Astrocyte (in vitro differentiated cells and primary cell): Measurements from ENCODE around the gene PDZRN4. TPM values are rescaled to one million over a fixed set of nuclear protein-coding genes. Genes with fewer than 3 reads are reported as not detected.

Experiments
- DNase-seq: peaks from one replicate; pipeline ENCODE4 v3.0.0-alpha.2; 2010; ENCODE audit warnings: low read depth
- FAIRE-seq: peaks from 2 replicates; lab custom pipeline; 2011; peaks lifted over from hg19 to GRCh38; lab: Jason Lieb, UNC
- H2AFZ ChIP-seq: 2 replicates; pipeline ENCODE4 v1.6.0; 2012; ENCODE audit warnings: low read depth, low read length, inconsistent platforms
- H3K27ac ChIP-seq: 2 replicates; pipeline ENCODE4 v1.5.1; 2011; ENCODE audit warnings: low read depth, low read length, inconsistent platforms
- H3K27me3 ChIP-seq: 2 replicates; pipeline ENCODE4 v1.6.0; 2011; ENCODE audit warnings: low read length, inconsistent platforms; ENCODE audit not compliant: insufficient read depth
- H3K36me3 ChIP-seq: 2 replicates; pipeline ENCODE4 v1.5.1; 2011; ENCODE audit warnings: low read length, inconsistent platforms; ENCODE audit not compliant: insufficient read depth
- H3K4me1 ChIP-seq: 2 replicates; pipeline ENCODE4 v1.5.1; 2011; ENCODE audit warnings: low read length, inconsistent platforms; ENCODE audit not compliant: insufficient read depth
- H3K4me2 ChIP-seq: 2 replicates; pipeline ENCODE4 v1.6.0; 2012; ENCODE audit warnings: low read length, inconsistent platforms
- H3K4me3 ChIP-seq: 2 replicates; pipeline ENCODE4 v1.5.1; 2011; ENCODE audit warnings: low read depth, mild to moderate bottlenecking, low read length, inconsistent platforms; ENCODE audit not compliant: insufficient read depth
- H3K79me2 ChIP-seq: 2 replicates; pipeline ENCODE4 v1.6.0; 2012; ENCODE audit warnings: mild to moderate bottlenecking, low read length, inconsistent platforms; ENCODE audit not compliant: insufficient read depth
- H3K9ac ChIP-seq: 2 replicates; pipeline ENCODE4 v1.6.0; 2012; ENCODE audit warnings: mild to moderate bottlenecking, low read length, inconsistent platforms
- H3K9me3 ChIP-seq: 2 replicates; pipeline ENCODE4 v1.5.1; 2012; ENCODE audit warnings: low read depth, mild to moderate bottlenecking, low read length, inconsistent platforms; ENCODE audit not compliant: insufficient read depth
- H4K20me1 ChIP-seq: 2 replicates; pipeline ENCODE4 v1.6.0; 2012; ENCODE audit warnings: low read length, inconsistent platforms; ENCODE audit not compliant: insufficient read depth
- H3K27ac Mint-ChIP-seq: one replicate; pipeline ENCODE4 v1.8.0; 2021; ENCODE audit warnings: mild to moderate bottlenecking, mixed read lengths; ENCODE audit not compliant: unreplicated experiment
- H3K27me3 Mint-ChIP-seq: one replicate; pipeline ENCODE4 v1.8.0; 2021; ENCODE audit warnings: low read depth, mixed read lengths; ENCODE audit not compliant: unreplicated experiment
- H3K36me3 Mint-ChIP-seq: one replicate; pipeline ENCODE4 v1.8.0; 2021; ENCODE audit warnings: low read depth, mixed read lengths; ENCODE audit not compliant: unreplicated experiment
- H3K4me1 Mint-ChIP-seq: one replicate; pipeline ENCODE4 v1.8.0; 2021; ENCODE audit warnings: low read depth, mixed read lengths; ENCODE audit not compliant: unreplicated experiment
- H3K4me3 Mint-ChIP-seq: one replicate; pipeline ENCODE4 v1.8.0; 2021; ENCODE audit warnings: mild to moderate bottlenecking, moderate library complexity, mixed read lengths; ENCODE audit not compliant: unreplicated experiment
- H3K9me3 Mint-ChIP-seq: one replicate; pipeline ENCODE4 v1.8.0; 2021; ENCODE audit warnings: mild to moderate bottlenecking, mixed read lengths; ENCODE audit not compliant: unreplicated experiment
- CTCF ChIP-seq: IDR thresholded peaks from 2 replicates; pipeline ENCODE4 v1.5.1; 2011; ENCODE audit warnings: low read depth, mild to moderate bottlenecking, inconsistent platforms, low read length, moderate library complexity; ENCODE audit not compliant: insufficient read depth
- EZH2 ChIP-seq: IDR thresholded peaks from 2 replicates; pipeline ENCODE4 v1.6.1; 2012; ENCODE audit warnings: mild to moderate bottlenecking, low read length, inconsistent platforms; ENCODE audit not compliant: insufficient read depth
- total RNA-seq: library from RNA; stranded (reverse); gene quantifications from 2 replicates; pipeline ENCODE4 v1.2.1, GENCODE V29; 2021

Gene PDZRN4
- total RNA-seq, 1 donor from 2014 or later, result not detected

- H3K4me3 Mint-ChIP-seq, result no peak overlapping the region
- no peaks in the 10 kb centered on the region for H3K9me3 Mint-ChIP-seq
- no peak overlapping the region for H3K27ac ChIP-seq
- no peaks in the 10 kb centered on the region for H3K4me1 ChIP-seq
- no peaks in the 10 kb centered on the region for H3K36me3 ChIP-seq
- no peaks in the 10 kb centered on the region for H3K79me2 ChIP-seq
- no peaks in the 10 kb centered on the region for H3K27me3 Mint-ChIP-seq
- no peak for DNase-seq
- TF ChIP-seq CTCF, result no peak
- no peak for TF ChIP-seq EZH2
- no peak overlapping the region for H3K9ac ChIP-seq
- no peak for FAIRE-seq
- no peaks in the 10 kb centered on the region for H3K27me3 ChIP-seq
- H3K4me3 ChIP-seq, result no peak overlapping the region
- peaks cover 3% of the 10 kb centered on the region for H3K4me1 Mint-ChIP-seq
- H4K20me1 ChIP-seq, result no peaks in the 10 kb centered on the region
- no peak overlapping the region for H3K27ac Mint-ChIP-seq
- H3K4me2 ChIP-seq, result no peak overlapping the region
- no peaks in the 10 kb centered on the region for H3K36me3 Mint-ChIP-seq
- H2AFZ ChIP-seq, result no peak overlapping the region
- no peaks in the 10 kb centered on the region for H3K9me3 ChIP-seq
These were observed 280.6 kb downstream of the PDZRN4 start for GRCh38 chr12:41468756-41469155.

GRCh38 chr12:41473441-41473840 is 285.3 kb downstream of the PDZRN4 start:
- Mint-ChIP-seq H3K4me1 (no peaks in the 10 kb centered on the region), H3K9me3 (no peaks in the 10 kb centered on the region), H3K36me3 (no peaks in the 10 kb centered on the region), H3K27me3 (no peaks in the 10 kb centered on the region), H3K4me3 (no peak overlapping the region), H3K27ac (no peak overlapping the region)
- DNase-seq, result no peak
- no peaks in the 10 kb centered on the region for H4K20me1 ChIP-seq
- H3K4me1 ChIP-seq, result no peaks in the 10 kb centered on the region
- no peaks in the 10 kb centered on the region for H3K9me3 ChIP-seq
- H3K27me3 ChIP-seq, result no peaks in the 10 kb centered on the region
- no peaks in the 10 kb centered on the region for H3K36me3 ChIP-seq
- no peak overlapping the region for H2AFZ ChIP-seq
- TF ChIP-seq EZH2 (no peak), CTCF (no peak)
- FAIRE-seq, result no peak
- H3K4me3 ChIP-seq, result no peak overlapping the region
- H3K4me2 ChIP-seq, result no peak overlapping the region
- H3K9ac ChIP-seq, result no peak overlapping the region
- no peaks in the 10 kb centered on the region for H3K79me2 ChIP-seq
- no peak overlapping the region for H3K27ac ChIP-seq

- Mint-ChIP-seq H3K4me3 (no peak overlapping the region), H3K27me3 (no peaks in the 10 kb centered on the region), H3K36me3 (no peaks in the 10 kb centered on the region), H3K4me1 (no peaks in the 10 kb centered on the region), H3K9me3 (no peaks in the 10 kb centered on the region), H3K27ac (no peak overlapping the region)
- Histone ChIP-seq H2AFZ (no peak overlapping the region), H3K36me3 (no peaks in the 10 kb centered on the region), H3K4me2 (no peak overlapping the region), H3K9me3 (no peaks in the 10 kb centered on the region), H3K27me3 (no peaks in the 10 kb centered on the region), H3K9ac (no peak overlapping the region), H4K20me1 (no peaks in the 10 kb centered on the region), H3K27ac (no peak overlapping the region), H3K79me2 (no peaks in the 10 kb centered on the region), H3K4me1 (no peaks in the 10 kb centered on the region), H3K4me3 (no peak overlapping the region)
- DNase-seq (no peak), FAIRE-seq (no peak)
- TF ChIP-seq EZH2 (no peak), CTCF (no peak)
These were observed 285.9 kb downstream of the PDZRN4 start for GRCh38 chr12:41474001-41474400.
